AG10803 (cell line): Measurements from ENCODE around the gene TOMT.

Source experiments
- DNase-seq: peaks from one replicate; pipeline ENCODE4 v3.0.0; 2010; ENCODE audit warnings: low read depth
- H3K4me3 ChIP-seq: 2 replicates; pipeline ENCODE4 v1.5.1; 2011; ENCODE audit warnings: mild to moderate bottlenecking, low read length, control low read depth
- CTCF ChIP-seq: conservative IDR thresholded peaks from 2 replicates; pipeline ENCODE4 v1.5.1; 2011; ENCODE audit warnings: mild to moderate bottlenecking, low read length, control low read depth, inconsistent platforms

The TOMT gene

DNA sequence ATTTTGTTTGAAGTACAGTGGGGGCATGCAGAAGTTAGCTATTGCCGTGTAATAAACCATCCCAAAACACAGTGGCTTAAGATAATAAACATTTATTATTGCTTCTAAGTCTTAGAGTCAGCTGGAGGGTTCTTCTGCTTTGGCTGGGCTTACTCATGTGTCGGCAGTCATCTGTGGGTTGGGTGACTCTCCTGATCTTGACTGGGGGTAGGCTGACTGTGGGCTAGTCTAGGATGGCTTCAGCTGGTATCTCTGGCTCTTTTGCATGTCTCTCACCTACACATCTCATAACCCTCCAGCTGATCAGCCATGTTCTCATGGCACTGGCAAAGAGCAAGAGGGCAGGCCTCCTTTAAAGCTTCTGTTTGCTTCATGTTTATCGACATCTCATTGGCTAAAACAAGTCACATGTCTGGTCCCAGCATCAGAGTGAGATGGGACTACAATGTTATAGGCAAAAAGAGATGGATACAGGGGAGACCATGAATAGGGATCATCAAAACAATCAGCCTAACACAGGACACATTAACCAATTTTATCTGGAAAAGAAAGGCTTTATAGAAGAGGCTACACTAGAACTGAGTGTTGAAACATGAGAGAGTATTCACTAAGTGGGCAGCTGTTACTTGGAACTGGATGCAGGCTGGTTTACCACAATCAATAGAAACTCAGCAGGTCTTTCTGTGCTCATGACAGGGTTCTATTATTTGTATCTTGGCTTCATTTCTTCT, 19.9 kb upstream of the TOMT start:
- no peak overlapping the region for H3K4me3 ChIP-seq
- no peak for DNase-seq
- TF ChIP-seq CTCF: no peak

DNA sequence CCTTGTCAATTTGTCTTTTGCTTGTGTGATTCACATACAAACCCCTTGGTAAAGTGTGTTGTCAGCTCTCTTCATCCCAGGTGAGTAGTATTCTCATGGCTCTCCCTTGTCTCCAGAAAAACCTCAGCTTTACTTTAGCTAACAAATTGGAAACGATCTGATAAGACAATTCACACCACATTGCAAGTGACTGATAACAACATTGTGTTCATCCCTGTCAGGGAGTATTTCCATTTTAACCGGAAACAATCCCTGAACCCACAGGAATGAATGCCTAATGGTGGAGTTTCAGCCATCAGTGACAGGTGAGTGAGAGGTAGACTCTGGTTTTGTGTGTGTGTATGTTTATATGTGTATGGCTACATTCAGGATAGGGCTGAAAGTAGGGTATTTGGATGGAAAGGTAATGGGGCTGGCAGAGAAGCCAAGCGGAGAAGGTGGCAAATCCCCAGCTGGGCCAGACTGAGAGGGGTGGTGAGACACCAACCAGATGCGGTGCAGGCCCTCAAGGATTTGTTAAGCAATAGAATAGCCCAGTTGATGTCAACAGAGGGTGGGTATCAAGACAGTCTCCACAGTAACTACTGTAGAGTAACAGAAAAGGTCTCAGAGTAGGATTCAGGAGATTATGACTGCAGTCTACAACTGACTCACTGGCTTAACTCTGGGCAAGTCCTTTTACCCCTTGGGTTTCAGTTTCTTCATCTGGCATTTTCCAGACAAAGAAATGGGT, 17.5 kb upstream of the TOMT start:
- TF ChIP-seq CTCF: no peak
- H3K4me3 ChIP-seq: no peak overlapping the region
- peak; percentile 23 for DNase-seq

DNA sequence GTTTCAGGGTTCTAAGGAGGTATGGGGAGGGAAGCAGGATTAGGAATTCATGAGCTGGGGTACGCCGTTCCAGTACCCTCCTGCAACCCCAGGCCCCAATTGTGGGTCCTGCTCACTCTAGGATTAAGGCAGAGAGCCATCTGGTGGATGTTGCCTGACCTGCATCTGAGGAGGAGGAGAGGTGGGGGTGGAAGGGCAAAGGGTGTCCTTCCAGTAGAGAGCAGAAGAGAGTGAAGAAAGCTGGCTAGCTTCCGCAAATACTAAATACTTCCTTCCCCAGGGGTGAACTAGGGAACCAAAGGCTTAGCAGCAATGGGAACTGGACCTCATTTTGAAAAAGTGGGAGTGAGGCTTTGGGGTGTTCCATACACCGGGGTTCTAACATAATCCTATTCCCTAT, 14.4 kb upstream of the TOMT start:
- DNase-seq: peak; percentile 66
- H3K4me3 ChIP-seq: no peak overlapping the region
- peak; percentile 92 for TF ChIP-seq CTCF

DNA sequence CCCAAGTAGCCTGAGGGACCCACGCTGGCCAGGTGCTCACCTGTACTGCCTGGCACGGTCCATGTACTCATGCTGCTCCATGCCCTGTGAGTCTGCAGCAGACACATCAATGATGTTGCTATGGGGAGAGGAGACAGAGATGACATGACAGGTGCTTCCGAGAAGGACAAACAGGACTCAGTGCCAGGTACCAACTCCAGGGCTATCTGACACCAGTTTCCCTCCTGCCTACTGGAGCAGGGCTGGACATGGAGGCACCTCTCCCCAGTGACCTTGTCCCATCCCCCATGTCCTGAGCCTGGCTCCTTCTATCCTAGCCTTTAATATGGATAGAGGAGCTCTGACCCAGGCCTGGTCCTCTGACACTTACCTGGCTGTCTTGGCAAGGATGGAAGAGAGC, 7.0 kb upstream of the TOMT start:
- DNase-seq: no peak
- no peak for TF ChIP-seq CTCF
- no peak overlapping the region for H3K4me3 ChIP-seq

GRCh38 chr11:72100009-72100408, 5.7 kb upstream of the TOMT start:
- H3K4me3 ChIP-seq: no peak overlapping the region
- no peak for DNase-seq
- no peak for TF ChIP-seq CTCF

- H3K4me3 ChIP-seq: no peak overlapping the region
- no peak for TF ChIP-seq CTCF
- DNase-seq: no peak
Measured at GRCh38 chr11:72100462-72100861, 5.3 kb upstream of the TOMT start.

DNA sequence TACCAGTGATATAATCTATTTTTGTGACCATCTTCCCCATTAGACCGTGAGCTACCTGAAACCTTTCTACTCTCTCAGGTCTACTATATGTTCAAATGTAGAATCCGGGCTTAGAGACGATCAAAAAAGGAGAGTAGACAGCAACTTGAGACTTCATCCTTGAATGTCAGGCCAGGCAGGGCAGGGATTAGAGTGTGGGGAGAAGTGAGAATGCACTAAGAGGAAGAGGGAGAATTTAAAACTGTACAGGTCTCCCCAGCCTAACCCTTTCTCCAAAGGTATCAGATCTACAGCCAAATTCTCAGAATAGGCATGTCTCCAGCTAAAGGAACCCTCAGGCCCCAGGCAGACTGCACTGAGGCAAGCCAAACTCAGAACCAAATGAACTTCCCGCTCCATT, 3.6 kb upstream of the TOMT start:
- no peak for DNase-seq
- peak overlapping the region; percentile 95 for H3K4me3 ChIP-seq
- no peak for TF ChIP-seq CTCF
